Fibroblast of lung (primary cell): ENCODE data around the gene SPRY1. TPM values are rescaled to one million over a fixed set of nuclear protein-coding genes. Genes with fewer than 3 reads are reported as not detected.

ENCODE experiments used
- DNase-seq, 2 donors: peaks; one replicate each; pipeline versions ENCODE4 v3.0.0 to v3.0.0-alpha.2; 2010; ENCODE audit warnings: low read depth in 2 of 2
- H2AFZ ChIP-seq: 2 replicates; pipeline ENCODE4 v1.5.1; 2012; ENCODE audit warnings: low read length, control low read depth, inconsistent platforms
- H3K27ac ChIP-seq: 2 replicates; pipeline ENCODE4 v1.5.1; 2011; ENCODE audit warnings: low read length, control low read depth; ENCODE audit not compliant: insufficient read depth
- H3K27me3 ChIP-seq: 2 replicates; pipeline ENCODE4 v1.5.1; 2011; ENCODE audit warnings: mild to moderate bottlenecking, low read length; ENCODE audit not compliant: control insufficient read depth, insufficient read depth
- H3K36me3 ChIP-seq: 2 replicates; pipeline ENCODE4 v1.5.1; 2011; ENCODE audit warnings: low read length; ENCODE audit not compliant: control insufficient read depth, insufficient read depth
- H3K4me1 ChIP-seq: 2 replicates; pipeline ENCODE4 v1.5.1; 2011; ENCODE audit warnings: low read length; ENCODE audit not compliant: control insufficient read depth, insufficient read depth; ENCODE audit errors: extremely low read depth
- H3K4me2 ChIP-seq: 2 replicates; pipeline ENCODE4 v1.5.1; 2011; ENCODE audit warnings: low read length, control low read depth; ENCODE audit not compliant: insufficient read depth; ENCODE audit errors: extremely low read depth
- H3K4me3 ChIP-seq, 4 experiments: fragments of 200-600 bp in 1 of 4; sonication (generic) in 1 of 4; replicated peaks in 1 of 4; 2 replicates each; pipeline ENCODE4 v1.5.1; 2011 to 2016; ENCODE audit warnings: low read length in 4 of 4, low read depth in 3 of 4, mild to moderate bottlenecking in 3 of 4, control low read depth in 2 of 4, inconsistent platforms in 1 of 4, mixed read lengths in 1 of 4; ENCODE audit not compliant: insufficient read depth in 1 of 4; ENCODE audit errors: control extremely low read depth in 1 of 4
- H3K79me2 ChIP-seq: 2 replicates; pipeline ENCODE4 v1.5.1; 2012; ENCODE audit warnings: mild to moderate bottlenecking, low read length, inconsistent platforms; ENCODE audit not compliant: control insufficient read depth, insufficient read depth
- H3K9ac ChIP-seq: 2 replicates; pipeline ENCODE4 v1.5.1; 2011; ENCODE audit warnings: mild to moderate bottlenecking, low read length, control low read depth; ENCODE audit not compliant: insufficient read depth
- H3K9me3 ChIP-seq: 2 replicates; pipeline ENCODE4 v1.5.1; 2012; ENCODE audit warnings: low read depth, low read length; ENCODE audit not compliant: control insufficient read depth, insufficient read depth
- H4K20me1 ChIP-seq: 2 replicates; pipeline ENCODE4 v1.5.1; 2011; ENCODE audit warnings: low read length; ENCODE audit not compliant: control insufficient read depth, insufficient read depth; ENCODE audit errors: extremely low read depth
- CTCF ChIP-seq, 2 donors: IDR thresholded peaks in 1 of 2; conservative IDR thresholded peaks in 1 of 2; 1 replicate in 1 of 2; 2 replicates in 1 of 2; pipeline ENCODE4 v1.5.1; 2011 to 2012; ENCODE audit warnings: low read length in 2 of 2, control low read depth in 1 of 2, inconsistent platforms in 1 of 2, low read depth in 1 of 2, mild to moderate bottlenecking in 1 of 2
- EZH2 ChIP-seq: IDR thresholded peaks from 2 replicates; pipeline ENCODE4 v1.5.1; 2012; ENCODE audit warnings: low read length, control low read depth, mild to moderate bottlenecking; ENCODE audit errors: missing control alignments
- polyA plus RNA-seq, 2 donors: library from polyadenylated mRNA; depleted of rRNA in 1 of 2; stranded (reverse) in 1 of 2; unstranded in 1 of 2; fragments of >200 nt; gene quantifications; 2 replicates each; pipeline ENCODE4 v1.2.1, GENCODE V29; 2011 to 2012; ENCODE audit warnings: missing spikeins in 1 of 2
- total RNA-seq: library from RNA; depleted of rRNA; stranded (reverse); fragments of >200 nt; gene quantifications from 2 replicates; pipeline ENCODE4 v1.2.1, GENCODE V29; 2014

Gene SPRY1
- total and polyA plus RNA-seq, 2 donors (not counting 1 experiment from before 2014, with no cell fraction given): 21.3 to 23.9 TPM

DNA sequence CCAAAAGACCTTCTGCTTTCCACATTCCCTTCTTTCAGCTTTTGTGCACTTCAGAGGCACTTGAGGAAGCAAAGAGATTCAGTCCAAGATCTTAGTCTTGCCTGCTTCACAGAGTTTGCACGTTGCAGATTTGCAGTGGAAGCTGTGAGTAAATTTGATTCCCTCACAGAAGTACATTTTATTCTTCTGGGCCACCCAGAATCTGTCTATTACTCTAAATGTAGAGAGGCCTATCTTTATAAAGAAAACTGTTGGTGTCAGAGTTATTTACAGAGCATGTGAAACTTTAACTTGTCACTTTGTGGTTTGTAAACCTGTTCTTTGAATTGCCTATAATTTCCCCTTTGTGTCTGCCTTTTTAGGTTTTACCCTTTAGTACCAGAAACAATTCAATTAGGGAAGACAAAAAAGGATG lies 15.5 kb downstream of the SPRY1 start:
- no peak overlapping the region for H3K9ac ChIP-seq
- H4K20me1 ChIP-seq: no peaks in the 10 kb centered on the region
- H2AFZ ChIP-seq: peak overlapping the region; percentile 24
- H3K27ac ChIP-seq: no peak overlapping the region
- H3K4me3 ChIP-seq: no peak overlapping the region
- peak in 1 of 2 donors; percentile 37 for DNase-seq
- no peaks in the 10 kb centered on the region for H3K79me2 ChIP-seq
- no peaks in the 10 kb centered on the region for H3K36me3 ChIP-seq
- H3K4me1 ChIP-seq: peaks cover 7% of the 10 kb centered on the region
- TF ChIP-seq EZH2: no peak
- TF ChIP-seq CTCF (conservative IDR thresholded peaks at IDR 0.05 in 1 of 2, IDR thresholded peaks at IDR 0.05 in 1 of 2; ENCODE audit: low read depth in 1 of 2, low read length in 2 of 2): no peak
- no peaks in the 10 kb centered on the region for H3K27me3 ChIP-seq
- no peaks in the 10 kb centered on the region for H3K9me3 ChIP-seq
- no peak overlapping the region for H3K4me2 ChIP-seq

- H3K9ac ChIP-seq: no peak overlapping the region
- H3K79me2 ChIP-seq: no peaks in the 10 kb centered on the region
- H3K36me3 ChIP-seq: no peaks in the 10 kb centered on the region
- H3K9me3 ChIP-seq: no peaks in the 10 kb centered on the region
- H3K4me3 ChIP-seq: no peak overlapping the region
- no peak overlapping the region for H3K27ac ChIP-seq
- no peak for TF ChIP-seq CTCF (conservative IDR thresholded peaks at IDR 0.05 in 1 of 2, IDR thresholded peaks at IDR 0.05 in 1 of 2; ENCODE audit: low read depth in 1 of 2, low read length in 2 of 2)
- TF ChIP-seq EZH2: no peak
- peak in 1 of 2 donors; percentile 81 for DNase-seq
- no peak overlapping the region for H3K4me2 ChIP-seq
- H3K27me3 ChIP-seq: no peaks in the 10 kb centered on the region
- H3K4me1 ChIP-seq: peaks cover 7% of the 10 kb centered on the region
- H2AFZ ChIP-seq: no peak overlapping the region
- H4K20me1 ChIP-seq: no peaks in the 10 kb centered on the region
Measured at GRCh38 chr4:123412700-123413512, 16.3 kb downstream of the SPRY1 start.

GRCh38 chr4:123415576-123415975 lies 19.0 kb downstream of the SPRY1 start:
- Histone ChIP-seq H3K79me2 (no peaks in the 10 kb centered on the region), H3K27ac (no peak overlapping the region), H4K20me1 (no peaks in the 10 kb centered on the region), H3K36me3 (no peaks in the 10 kb centered on the region), H2AFZ (no peak overlapping the region), H3K4me1 (peaks cover 11% of the 10 kb centered on the region), H3K4me3 (no peak overlapping the region), H3K4me2 (no peak overlapping the region), H3K9ac (no peak overlapping the region), H3K9me3 (no peaks in the 10 kb centered on the region), H3K27me3 (no peaks in the 10 kb centered on the region)
- DNase-seq: no peak
- TF ChIP-seq EZH2 (no peak), CTCF (conservative IDR thresholded peaks at IDR 0.05 in 1 of 2, IDR thresholded peaks at IDR 0.05 in 1 of 2; ENCODE audit: low read depth in 1 of 2, low read length in 2 of 2) (no peak)
